Activated CD4-positive, alpha-beta T cell treated with anti-CD3 and anti-CD28 coated beads, Interleukin-2, Interleukin-4, amounts not matched to agents 100 ng/mL and 50 ng/mL, durations not matched to agents 16 hours and 8 hours (primary cell): Measurements from ENCODE around the gene MAGEB17.
"Not testable (repeated sequence)": the region's sequence is repeated elsewhere in the genome, so short reads cannot be mapped to it uniquely, and the experiment has no call there.

Experiments used
- DNase-seq: peaks from one replicate; pipeline ENCODE4 v3.0.0-alpha.2; 2020; ENCODE audit warnings: low spot score

MAGEB17 gene, protein sequence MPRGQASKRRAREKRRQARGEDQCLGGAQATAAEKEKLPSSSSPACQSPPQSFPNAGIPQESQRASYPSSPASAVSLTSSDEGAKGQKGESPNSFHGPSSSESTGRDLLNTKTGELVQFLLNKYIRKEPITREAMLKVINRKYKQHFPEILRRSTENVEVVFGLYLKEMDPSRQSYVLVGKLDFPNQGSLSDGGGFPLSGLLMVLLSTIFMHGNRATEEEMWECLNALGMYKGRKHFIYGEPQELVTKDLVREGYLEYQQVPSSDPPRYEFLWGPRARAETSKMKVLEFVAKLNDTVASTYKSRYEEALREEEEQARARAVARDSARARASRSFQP

DNA sequence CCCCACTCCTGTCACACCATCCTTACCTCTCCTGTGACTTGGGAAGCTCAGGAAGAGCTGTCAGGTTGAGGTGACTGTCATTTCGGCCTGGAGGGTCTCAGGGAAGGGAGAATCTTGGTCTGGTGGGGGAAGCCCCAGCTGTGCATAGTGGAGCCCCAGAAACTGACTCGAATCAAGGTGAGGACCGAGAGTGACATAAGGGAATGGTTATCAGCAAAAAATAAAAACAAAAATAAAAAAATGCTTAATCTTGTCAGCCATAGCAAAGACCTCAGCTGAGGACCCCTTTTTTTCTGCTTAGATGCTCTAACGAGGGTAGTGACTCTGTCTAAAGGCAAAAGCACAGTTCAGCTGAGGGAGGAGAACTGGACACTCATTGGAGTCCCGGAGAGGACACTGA lies at the start of gene MAGEB17:
MAGEB17 (plus strand) TSS at position 301 of the 400 bp plus-strand sequence. CDS start 2,902 bp downstream, outside the sequence.
- DNase-seq: no peak

DNA sequence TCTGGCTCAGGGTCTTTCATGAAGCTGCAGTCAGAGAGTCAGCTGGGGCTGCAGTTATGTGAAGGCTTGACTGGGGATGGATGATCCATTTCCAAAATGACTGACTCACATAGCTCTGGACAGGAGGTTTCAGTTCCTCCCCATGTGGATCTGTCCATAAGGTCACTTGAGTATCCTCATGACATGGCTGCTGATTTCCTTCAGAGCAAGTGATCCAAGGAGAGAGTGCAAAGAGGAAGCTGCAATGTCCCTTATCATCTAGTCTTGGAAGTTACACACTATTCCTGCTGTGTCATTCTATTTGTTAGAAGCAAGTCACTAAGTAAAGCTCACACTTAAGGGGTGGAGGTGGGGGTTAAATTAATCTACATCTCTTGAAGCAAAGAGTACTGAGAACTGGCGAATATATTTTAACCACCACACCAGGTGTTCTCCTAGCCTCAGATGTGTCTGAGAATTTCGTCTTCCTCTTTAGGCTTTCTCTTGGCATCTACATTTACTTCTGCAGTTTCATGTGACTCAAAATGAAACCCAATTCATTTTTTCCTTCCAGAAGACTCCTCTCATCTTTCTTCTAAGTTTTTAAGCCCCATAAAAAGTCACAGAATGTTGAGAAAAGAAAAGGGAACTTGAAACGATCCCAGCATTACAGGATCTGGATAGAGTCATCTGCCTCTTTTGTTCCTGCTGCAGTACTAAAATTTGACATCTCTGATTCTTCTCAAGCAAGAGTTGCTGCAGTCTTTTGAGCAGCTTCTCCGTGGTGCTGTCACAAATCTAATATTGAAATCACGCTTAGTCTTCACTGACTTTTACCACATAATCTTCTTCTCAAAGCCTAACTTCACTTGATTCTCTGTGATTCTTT lies 47.7 kb upstream of the MAGEB17 start:
- peak; percentile 55 for DNase-seq

DNA sequence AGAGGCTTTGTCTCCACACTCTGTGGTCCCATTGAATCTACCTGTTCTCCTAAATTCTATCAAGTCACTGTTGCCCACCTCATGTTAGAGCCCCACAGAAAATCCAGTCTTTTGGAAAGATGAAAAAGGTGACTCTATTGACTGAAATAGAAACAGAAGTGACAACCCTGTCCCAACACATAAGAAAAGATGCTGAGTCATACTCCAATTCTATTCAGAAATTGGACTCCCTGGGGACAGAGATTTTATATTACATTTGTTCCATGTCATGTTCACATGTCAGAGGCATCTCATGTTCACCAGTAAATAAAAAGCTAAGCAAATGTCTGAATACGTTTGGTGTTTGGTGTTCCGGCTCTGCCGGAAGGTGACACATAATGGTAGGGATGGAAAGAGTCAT lies 46.9 kb upstream of the MAGEB17 start:
- DNase-seq: no peak

DNA sequence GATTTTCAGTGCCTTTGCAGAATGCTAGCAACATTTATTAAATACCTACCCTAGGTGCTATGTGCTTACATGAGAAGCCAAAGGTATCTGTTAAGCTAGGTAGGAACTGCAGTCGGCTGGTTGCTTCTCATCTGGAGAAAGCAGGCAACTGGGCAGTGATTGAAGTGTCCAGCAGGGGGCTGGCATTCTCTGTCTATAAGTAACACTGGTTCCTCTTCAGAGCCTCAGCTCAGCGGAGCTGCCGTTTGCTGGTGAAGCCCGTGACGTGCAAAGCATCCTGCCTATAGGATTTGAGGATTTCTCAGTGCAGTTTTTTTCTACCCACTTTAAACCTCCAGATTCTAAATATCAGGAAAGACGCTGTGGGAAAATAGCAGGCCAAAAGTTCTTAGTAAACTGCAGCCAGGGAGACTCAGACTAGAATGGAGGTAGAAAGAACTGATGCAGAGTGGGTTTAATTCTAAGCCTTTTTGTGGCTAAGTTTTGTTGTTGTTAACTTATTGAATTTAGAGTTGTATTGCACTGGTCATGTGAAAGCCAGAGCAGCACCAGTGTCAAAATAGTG lies 44.0 kb upstream of the MAGEB17 start, which contains the start of gene GRPR:
GRPR (plus strand) TSS at position 344 of the 565 bp plus-strand sequence. CDS start 389 bp downstream, outside the sequence.
- DNase-seq: peak; percentile 64

DNA sequence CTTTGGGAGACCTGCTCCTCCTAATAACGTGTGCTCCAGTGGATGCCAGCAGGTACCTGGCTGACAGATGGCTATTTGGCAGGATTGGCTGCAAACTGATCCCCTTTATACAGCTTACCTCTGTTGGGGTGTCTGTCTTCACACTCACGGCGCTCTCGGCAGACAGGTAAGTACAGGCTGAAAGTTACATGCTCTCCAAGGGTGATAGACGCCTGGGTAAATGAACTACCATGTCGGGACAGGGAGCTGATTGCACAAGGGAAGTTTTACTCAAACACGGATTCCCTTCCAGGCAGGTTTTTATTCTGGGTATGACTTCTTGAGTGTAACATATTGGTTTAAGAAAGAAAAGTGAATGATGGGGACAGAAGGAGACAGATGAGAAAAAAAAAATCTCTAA lies 43.1 kb upstream of the MAGEB17 start:
- no peak for DNase-seq

DNA sequence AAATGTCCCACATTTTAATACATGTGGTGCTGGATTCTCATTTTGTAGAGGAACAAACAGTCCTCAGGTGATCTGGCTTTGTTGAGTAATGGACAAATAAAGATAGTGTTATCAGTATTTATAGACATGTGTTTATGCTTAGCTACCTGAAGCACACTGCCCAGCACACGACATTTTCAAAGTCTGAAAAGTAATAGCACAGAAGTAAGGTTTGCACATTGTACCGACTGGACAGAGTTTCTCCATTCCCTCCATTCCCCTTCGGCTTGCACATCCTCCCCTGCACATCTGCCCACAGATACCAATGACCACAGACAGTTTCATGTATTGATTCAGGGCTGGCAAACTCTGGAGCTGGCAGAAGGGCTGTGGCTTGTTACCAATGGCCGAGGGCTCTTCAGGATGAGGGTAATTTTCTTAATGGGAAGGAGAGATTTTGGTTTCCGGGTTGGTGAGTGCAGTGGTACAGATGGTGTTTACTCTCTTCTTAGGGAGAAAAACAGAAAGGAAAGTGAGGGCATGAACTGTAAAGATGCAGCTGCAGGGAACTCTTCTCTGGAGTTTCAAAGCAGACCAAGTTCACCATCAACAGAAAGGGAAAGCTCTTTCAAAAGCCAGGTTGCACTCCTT lies 41.6 kb upstream of the MAGEB17 start:
- DNase-seq: no peak

DNA sequence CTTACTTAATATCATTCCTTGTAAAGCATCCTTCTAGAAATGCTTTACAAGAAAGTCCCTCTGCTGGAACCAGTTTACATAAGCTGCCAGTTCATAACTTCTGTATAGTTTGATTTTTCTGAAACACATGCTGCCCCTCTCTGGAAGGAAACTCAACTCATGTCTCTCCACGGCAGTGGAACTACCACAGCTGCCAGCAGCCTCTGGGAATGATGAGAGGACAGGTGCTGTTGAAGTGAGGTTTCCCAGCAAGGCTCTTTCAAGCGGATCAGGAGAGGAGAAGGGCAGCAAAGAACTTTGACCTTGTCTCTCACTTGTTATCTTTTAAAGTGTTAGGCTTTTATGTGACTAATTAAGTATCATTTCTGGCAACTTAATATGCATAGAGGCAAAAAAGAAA lies 36.6 kb upstream of the MAGEB17 start:
- DNase-seq: no peak

DNA sequence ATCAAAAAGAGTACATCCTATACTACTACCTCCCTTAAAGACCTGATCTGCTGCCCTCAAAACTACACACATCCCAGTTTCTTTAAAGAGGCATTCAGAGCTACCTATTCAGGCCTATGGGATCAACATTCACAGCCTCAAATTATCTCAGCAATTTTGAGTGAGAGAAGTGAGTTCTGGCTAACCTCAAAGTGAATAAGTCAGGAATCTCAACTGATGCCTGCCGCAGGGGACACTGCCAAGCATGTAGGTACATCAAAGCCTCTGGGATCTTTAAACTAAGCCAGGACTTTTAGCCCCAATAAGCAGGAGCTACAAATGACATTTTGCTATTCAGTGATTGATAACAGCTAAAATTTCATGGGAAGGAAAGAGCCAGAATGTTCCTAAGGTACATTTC lies 32.3 kb upstream of the MAGEB17 start:
- no peak for DNase-seq

DNA sequence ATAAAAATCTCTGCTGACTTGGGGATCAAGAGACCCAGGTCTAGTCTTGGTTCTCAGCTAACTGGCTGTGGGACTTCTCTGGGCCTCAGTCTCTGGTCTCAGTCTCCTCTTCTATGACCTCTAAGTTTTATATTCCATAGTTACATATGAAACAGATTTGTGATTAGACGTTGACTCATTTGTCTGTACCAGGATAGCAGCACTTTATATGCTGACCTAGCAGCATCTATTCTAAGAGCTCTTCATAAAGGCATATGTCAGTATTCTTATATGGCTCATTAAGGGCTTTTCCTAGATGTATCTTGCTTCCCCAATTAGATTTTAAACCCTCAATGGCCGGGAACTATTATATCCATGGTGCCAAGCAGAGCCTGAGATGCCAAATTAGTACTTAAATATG lies 31.2 kb upstream of the MAGEB17 start:
- DNase-seq: no peak

DNA sequence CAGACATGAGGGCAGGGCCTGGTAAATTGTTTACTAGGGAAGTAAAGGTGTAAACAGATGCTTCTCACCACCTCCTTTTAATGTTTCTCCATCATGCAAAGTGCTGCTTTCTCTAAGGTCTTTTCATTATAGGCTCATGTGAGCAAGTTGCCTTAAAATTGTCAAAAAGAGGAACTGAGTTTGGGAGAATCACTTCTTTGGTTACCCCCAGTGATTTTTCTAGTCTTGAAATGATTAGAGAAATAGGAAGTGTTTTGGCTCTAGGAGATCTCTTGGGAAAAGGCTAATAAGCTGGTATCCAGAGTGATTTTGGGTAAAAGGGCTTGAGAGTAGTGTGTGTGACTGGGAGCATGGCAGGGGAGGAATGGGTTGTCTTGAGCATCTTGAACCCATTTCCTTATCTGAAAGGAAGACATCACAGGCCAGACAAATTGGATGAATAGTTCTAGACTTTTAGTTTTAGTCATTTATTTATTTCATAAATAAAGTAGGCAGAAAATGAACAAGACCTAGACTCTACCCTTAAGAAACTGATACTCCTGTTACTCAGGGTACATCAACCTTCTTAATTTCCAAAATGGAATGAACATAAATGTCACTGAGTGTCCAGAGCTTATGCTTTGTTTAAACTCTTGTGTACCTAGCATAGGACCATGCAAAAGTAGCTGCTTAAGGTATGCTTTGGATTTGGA lies 29.7 kb upstream of the MAGEB17 start:
- DNase-seq: no peak

DNA sequence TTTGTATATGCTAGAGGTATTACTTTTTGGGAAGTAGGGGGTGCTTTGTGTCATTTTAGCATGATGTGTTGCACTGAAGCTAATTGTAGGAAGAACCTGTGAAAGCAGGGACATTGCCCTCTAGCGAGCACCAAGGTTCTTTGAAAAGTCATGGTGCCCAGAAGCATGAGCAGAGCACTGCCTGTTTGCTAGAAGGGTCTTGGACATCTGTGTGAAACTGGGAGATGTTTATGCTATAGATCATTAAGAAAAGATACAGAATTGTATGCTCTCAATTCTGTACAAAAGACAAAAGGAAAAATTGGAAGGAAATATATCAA lies 29.2 kb upstream of the MAGEB17 start:
- no peak for DNase-seq

DNA sequence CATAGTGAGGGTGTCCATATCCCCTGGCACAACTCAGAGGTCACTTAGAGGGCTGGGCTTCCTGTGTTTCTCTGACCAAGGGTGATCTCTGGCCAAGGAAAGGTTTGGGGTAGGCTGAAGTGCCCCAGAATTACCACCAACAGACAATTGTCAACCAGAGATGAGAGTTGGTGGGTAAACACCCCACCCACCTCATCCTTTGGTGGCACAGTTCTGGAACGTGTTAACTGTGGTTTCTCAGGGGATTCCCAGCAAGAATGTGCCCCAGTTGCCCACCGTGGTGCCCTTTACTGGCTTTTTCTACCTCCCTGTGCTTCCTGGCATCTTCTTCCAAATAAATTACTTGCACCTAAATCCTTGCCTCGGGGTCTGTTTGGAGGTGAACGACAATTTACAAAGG lies 26.8 kb upstream of the MAGEB17 start:
- no peak for DNase-seq

DNA sequence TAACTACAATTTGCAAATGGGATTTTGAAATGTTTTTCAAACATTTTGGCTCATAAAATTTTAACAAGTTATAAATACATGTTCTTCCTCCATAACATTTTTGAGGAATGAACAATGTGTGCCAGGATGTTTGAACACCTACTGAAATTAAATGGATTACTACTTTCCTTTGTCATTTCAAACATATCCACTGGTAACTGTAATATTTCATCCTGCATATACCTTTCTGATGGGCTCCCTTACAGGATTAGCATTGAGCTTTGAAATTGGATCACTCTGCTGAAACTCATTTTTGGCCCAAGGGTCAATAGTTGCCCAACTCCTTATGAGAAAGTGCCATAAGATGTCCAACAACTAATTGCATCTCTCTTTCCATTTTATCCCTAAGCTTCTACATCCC lies 26.3 kb upstream of the MAGEB17 start:
- DNase-seq: no peak

DNA sequence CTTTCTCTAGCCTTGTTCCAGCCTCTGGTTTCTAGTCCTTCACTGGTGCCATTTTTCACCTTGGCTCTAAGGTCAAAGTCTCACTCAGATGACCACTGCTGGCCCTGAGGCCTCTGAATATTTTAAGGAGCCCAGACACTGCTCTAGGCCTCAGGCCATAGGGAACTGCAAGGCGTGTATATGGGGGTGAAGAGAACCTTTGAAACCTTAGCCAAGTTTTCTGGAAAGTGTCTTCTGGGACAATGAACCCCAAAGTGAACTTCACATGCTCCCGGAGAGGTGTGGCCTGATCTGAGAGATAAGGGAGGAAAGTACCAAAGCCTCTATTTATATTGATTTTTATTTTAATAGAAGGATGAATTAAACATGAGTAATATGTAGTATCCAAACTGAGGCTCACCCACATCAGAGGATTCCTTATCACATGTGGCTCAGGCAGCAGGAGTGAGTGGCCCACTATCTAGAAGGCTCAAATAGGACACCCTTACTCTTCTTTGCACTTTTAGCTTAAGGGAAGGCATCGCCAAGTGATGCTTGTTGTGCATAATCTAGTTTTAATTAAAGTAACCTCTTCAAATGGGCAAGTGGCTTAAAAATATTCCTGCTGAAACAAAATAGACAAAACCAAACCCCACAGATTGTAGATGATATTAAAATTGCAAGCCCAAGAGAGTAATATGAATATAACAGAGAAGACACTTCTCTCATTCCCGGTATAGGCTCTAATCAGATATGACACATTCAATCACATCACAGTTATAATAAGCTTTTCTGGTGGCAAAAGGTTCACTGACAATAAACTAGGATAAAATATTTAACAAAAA lies 25.6 kb upstream of the MAGEB17 start:
- DNase-seq: no peak

DNA sequence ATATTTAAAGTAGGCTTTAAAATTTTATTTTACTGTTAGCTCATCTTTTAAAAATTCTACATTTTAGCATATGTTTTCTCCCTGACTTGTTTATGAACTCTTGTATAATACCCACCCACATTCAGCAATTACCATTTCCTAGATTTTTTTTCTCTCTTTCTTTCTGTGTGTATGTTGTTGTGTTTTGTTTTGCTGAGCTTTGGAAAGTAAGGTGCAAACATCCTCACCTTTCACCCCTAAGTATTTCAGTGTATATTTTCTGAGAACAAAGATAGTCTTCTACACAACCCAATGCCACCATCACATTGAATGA lies 25.1 kb upstream of the MAGEB17 start:
- no peak for DNase-seq

DNA sequence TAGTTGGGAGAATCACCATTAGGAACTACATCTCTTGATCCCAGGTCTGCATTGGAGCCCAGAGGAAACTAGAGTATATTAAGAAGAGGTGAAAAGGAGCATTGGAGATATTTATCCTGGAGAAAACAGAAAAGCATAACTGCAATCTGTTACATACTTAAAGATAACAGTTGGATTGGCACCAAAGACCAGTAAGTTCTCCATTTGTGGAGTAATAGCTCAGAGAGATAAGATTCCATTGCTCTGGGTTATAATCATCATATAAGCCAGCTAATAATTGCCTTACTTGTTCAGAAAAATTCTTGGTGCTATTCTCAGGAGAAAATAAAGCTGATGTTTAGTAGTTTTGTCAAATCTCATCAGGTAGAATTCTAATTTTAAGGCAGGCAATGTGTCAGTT lies 23.3 kb upstream of the MAGEB17 start:
- DNase-seq: no peak

DNA sequence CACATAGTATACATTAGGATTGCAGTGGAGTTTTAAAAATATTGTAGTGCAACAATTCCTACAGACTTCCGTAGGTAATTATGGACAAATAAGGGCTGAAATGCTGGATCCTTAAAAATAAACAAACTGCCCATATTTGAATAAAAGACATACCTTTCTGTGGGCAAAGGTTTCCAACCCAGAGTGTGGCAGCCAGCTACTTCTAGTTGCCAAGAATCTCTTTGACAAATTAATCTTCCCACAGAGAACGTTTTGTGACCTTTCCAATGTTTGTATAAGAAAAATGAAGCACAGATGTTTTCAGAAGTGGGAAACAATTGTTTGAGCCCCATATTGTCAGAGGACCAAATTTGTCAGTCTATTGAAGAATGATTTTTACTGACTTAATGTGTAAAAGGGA lies 22.9 kb upstream of the MAGEB17 start:
- no peak for DNase-seq

DNA sequence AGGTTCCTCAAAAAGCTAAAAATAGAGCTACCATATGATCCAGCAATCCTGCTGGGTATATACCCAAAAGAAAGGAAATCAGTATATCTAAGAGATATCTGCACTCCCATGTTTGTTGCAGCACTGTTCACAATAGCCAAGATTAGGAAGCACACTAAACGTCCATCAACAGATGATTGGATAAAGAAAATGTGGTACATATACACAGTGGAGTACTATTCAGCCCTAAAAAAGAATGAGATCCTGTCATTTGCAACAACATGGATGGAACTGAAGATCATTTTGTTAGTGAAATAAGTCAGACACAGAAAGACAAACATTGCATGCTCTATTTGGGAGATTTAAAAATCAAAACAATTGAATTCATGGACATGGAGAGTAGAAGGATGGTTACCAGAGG lies 22.2 kb upstream of the MAGEB17 start:
- DNase-seq: not testable (repeated sequence)

DNA sequence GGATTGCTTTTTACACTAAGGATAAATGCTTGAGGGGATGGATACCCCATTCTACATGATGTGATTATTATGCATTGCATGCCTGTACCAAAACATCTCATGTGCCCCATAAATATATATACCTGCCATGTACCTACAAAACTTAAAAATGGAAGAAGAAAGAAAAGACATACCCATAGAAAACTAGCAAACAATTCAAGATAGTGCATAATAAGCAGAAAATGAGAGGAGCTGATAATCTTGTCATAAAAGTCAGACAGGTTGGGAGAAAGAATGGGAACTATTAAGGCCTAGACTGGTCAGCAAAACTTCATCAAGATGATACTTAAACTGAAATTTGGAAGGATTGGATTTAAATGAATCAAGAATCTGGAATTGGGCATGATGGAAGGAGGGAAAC lies 21.6 kb upstream of the MAGEB17 start:
- no peak for DNase-seq

DNA sequence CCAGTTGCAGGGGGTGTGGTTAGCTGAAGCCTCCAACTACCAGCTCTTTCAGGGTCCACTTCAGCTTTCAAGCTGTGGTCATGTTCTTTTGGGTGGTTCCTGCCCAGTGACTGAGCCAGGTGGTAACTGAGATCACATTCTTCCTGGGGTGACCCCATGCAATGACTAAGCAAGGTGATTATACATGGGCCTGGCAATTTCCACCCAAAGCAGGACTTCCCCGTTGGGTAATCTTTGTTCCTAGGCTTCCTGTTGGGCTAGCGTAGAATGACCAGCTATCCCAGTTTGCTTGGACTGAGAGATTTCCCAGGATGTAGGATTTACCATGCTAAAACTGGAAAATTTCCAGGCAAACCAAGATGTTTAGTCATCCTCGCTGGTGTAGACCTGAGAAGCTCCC lies 18.4 kb upstream of the MAGEB17 start:
- no peak for DNase-seq

DNA sequence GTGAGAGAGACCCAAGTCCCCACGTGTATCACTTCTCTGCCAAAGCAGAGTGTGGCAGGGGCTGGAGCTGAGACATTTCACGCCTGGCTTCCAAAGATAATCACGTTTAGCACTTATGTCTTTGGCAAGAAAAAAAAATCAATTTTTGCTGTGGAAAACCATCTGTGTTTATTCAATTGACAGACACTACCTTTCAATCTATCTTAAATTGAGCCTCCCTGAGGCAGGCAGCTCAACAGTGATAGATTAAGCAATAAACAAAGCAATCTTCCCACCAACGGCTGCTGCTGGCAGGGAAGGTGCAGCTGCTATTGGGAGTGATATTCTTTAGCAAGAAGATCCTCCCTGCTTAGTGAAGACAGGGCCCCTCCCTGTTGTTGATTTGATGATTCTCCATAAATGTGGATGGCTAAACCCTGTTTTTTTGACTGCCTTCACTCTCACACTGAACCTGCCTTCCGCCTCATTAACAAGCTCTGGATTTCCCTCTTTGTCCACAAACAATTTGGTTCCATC lies 11.6 kb upstream of the MAGEB17 start:
- DNase-seq: no peak
